IMR-90 (cell line): ENCODE data around the gene RERE. TPM values are rescaled to one million over a fixed set of nuclear protein-coding genes. Genes with fewer than 3 reads are reported as not detected.
A peak's percentile ranks its signal among the peaks of the same experiment; 100 is the strongest.

Experiments used
- ATAC-seq: fragments of 200-7000 bp; cut with Tn5 transposase; 2 replicates; pipeline ENCODE4 v1.9.1; 2020; ENCODE audit warnings: low read depth, mild to moderate bottlenecking, moderate library complexity
- BruUV-seq: library from RNA; stranded (reverse); fragments of 400-500 nt; replicated peaks from 2 replicates; lab custom pipeline; 2021; lab: Mats Ljungman, UMichigan
- CTCF ChIA-PET: fragments of 300-600 bp; formaldehyde crosslinking; extraction: SDS; loops from one replicate; lab custom pipeline; 2021; ENCODE audit warnings: antibody characterized with exemption; lab: Yijun Ruan, JAX
- POLR2A ChIA-PET: fragments of 300-600 bp; sonication (Branson Sonifier 250); formaldehyde crosslinking; loops from one replicate; lab custom pipeline; 2022; ENCODE audit warnings: antibody characterized with exemption; ENCODE audit not compliant: unreplicated experiment; lab: Charles Lee
- DNase-seq: peaks from one replicate; pipeline ENCODE4 v3.0.0; 2013
- H2AFZ ChIP-seq: replicated peaks from 2 replicates; pipeline ENCODE3; 2013; ENCODE audit warnings: low read length, mild to moderate bottlenecking; ENCODE audit not compliant: poor library complexity
- H2AK5ac ChIP-seq: 2 replicates; pipeline ENCODE4 v1.6.1; 2013; ENCODE audit warnings: low read depth, low read length, inconsistent platforms
- H2AK9ac ChIP-seq: replicated peaks from 2 replicates; pipeline ENCODE3; 2013; ENCODE audit warnings: mild to moderate bottlenecking, low read depth, low read length, moderate library complexity; ENCODE audit not compliant: poor library complexity
- H2BK120ac ChIP-seq: 2 replicates; pipeline ENCODE4 v1.6.1; 2013; ENCODE audit warnings: low read depth, low read length, inconsistent platforms
- H2BK15ac ChIP-seq: 3 replicates; pipeline ENCODE4 v1.6.1; 2013; ENCODE audit warnings: low read depth, low read length, inconsistent platforms
- H2BK20ac ChIP-seq: 2 replicates; pipeline ENCODE4 v1.6.1; 2013; ENCODE audit warnings: low read depth, mild to moderate bottlenecking, inconsistent platforms, low read length, moderate library complexity
- H2BK5ac ChIP-seq: 2 replicates; pipeline ENCODE4 v1.6.1; 2013; ENCODE audit warnings: mild to moderate bottlenecking, low read depth, low read length, inconsistent platforms; ENCODE audit not compliant: poor library complexity, severe bottlenecking
- H3K14ac ChIP-seq: replicated peaks from 2 replicates; pipeline ENCODE4 v1.6.1; 2013; ENCODE audit warnings: low read depth, low read length, inconsistent platforms
- H3K18ac ChIP-seq: 2 replicates; pipeline ENCODE4 v1.6.1; 2013; ENCODE audit warnings: low read depth, low read length, control low read depth
- H3K23ac ChIP-seq: 2 replicates; pipeline ENCODE4 v1.6.1; 2013; ENCODE audit warnings: low read depth, low read length, inconsistent platforms
- H3K27ac ChIP-seq: 2 replicates; pipeline ENCODE4 v1.5.1; 2013; ENCODE audit warnings: mild to moderate bottlenecking, control low read depth, low read length; ENCODE audit not compliant: insufficient read depth
- H3K27me3 ChIP-seq: 2 replicates; pipeline ENCODE4 v1.6.1; 2013; ENCODE audit warnings: low read length; ENCODE audit not compliant: control insufficient read depth, insufficient read depth
- H3K36me3 ChIP-seq: 2 replicates; pipeline ENCODE4 v1.6.1; 2013; ENCODE audit warnings: low read length, mixed read lengths; ENCODE audit not compliant: control insufficient read depth, insufficient read depth
- H3K4ac ChIP-seq: 2 replicates; pipeline ENCODE4 v1.6.1; 2013; ENCODE audit warnings: low read depth, low read length, inconsistent platforms
- H3K4me1 ChIP-seq: 2 replicates; pipeline ENCODE4 v1.6.1; 2013; ENCODE audit warnings: low read length, mixed read lengths; ENCODE audit not compliant: control insufficient read depth, insufficient read depth
- H3K4me2 ChIP-seq: 2 replicates; pipeline ENCODE4 v1.6.1; 2013; ENCODE audit warnings: low read depth, mild to moderate bottlenecking, control low read depth, low read length, moderate library complexity
- H3K4me3 ChIP-seq: 2 replicates; pipeline ENCODE4 v1.5.1; 2013; ENCODE audit warnings: low read depth, mild to moderate bottlenecking, control low read depth, low read length, moderate library complexity; ENCODE audit not compliant: insufficient read depth
- H3K56ac ChIP-seq: 2 replicates; pipeline ENCODE4 v1.6.1; 2013; ENCODE audit warnings: low read length, inconsistent platforms; ENCODE audit not compliant: insufficient read depth; ENCODE audit errors: extremely low read depth
- H3K79me1 ChIP-seq, 2 experiments: 2 replicates each; pipeline ENCODE4 v1.6.1; 2013; ENCODE audit warnings: low read length in 2 of 2, inconsistent platforms in 1 of 2, low read depth in 1 of 2
- H3K9ac ChIP-seq: 2 replicates; pipeline ENCODE4 v1.6.1; 2013; ENCODE audit warnings: low read depth, low read length, control low read depth
- H3K9me1 ChIP-seq: 2 replicates; pipeline ENCODE4 v1.6.1; 2013; ENCODE audit warnings: low read length, inconsistent platforms; ENCODE audit not compliant: insufficient read depth
- H3K9me3 ChIP-seq: 2 replicates; pipeline ENCODE4 v1.6.1; 2013; ENCODE audit warnings: low read length; ENCODE audit not compliant: control insufficient read depth, insufficient read depth
- H4K20me1 ChIP-seq: 2 replicates; pipeline ENCODE4 v1.6.1; 2013; ENCODE audit warnings: low read length, inconsistent platforms; ENCODE audit not compliant: insufficient read depth
- H4K5ac ChIP-seq: 2 replicates; pipeline ENCODE4 v1.6.1; 2013; ENCODE audit warnings: mild to moderate bottlenecking, low read depth, low read length, control low read depth
- H4K8ac ChIP-seq, 2 experiments: 2 replicates each; pipeline ENCODE4 v1.6.1; 2013; ENCODE audit warnings: low read depth in 2 of 2, low read length in 2 of 2, control low read depth in 1 of 2, inconsistent platforms in 1 of 2
- H4K91ac ChIP-seq: 2 replicates; pipeline ENCODE4 v1.6.1; 2013; ENCODE audit warnings: low read depth, low read length, inconsistent platforms; ENCODE audit not compliant: insufficient read depth
- BHLHE40 ChIP-seq: fragments of 150-350 bp; IDR thresholded peaks from 2 replicates; pipeline ENCODE4 v1.6.1; 2016; ENCODE audit warnings: mild to moderate bottlenecking, low read depth, low read length
- CEBPB ChIP-seq: IDR thresholded peaks from 2 replicates; pipeline ENCODE4 v1.6.1; 2012; ENCODE audit warnings: low read depth, low read length, improper control_type of control experiment
- CTCF ChIP-seq: conservative IDR thresholded peaks from 2 replicates; pipeline ENCODE4 v1.5.1; 2012; ENCODE audit warnings: mild to moderate bottlenecking, low read depth, low read length, improper control_type of control experiment
- ELK1 ChIP-seq: fragments of 150-350 bp; IDR thresholded peaks from 2 replicates; pipeline ENCODE4 v1.6.1; 2016; ENCODE audit warnings: low read depth, mild to moderate bottlenecking, low read length, moderate library complexity, borderline replicate concordance
- FOS ChIP-seq: fragments of 150-350 bp; IDR thresholded peaks from 2 replicates; pipeline ENCODE4 v1.6.1; 2016; ENCODE audit warnings: low read depth, low read length
- MAFK ChIP-seq: IDR thresholded peaks from 2 replicates; pipeline ENCODE4 v1.6.1; 2012; ENCODE audit warnings: low read depth, low read length, improper control_type of control experiment
- MAZ ChIP-seq: IDR thresholded peaks from 2 replicates; pipeline ENCODE4 v1.6.1; 2012; ENCODE audit warnings: low read depth, mild to moderate bottlenecking, low read length, improper control_type of control experiment, moderate library complexity, borderline replicate concordance
- MXI1 ChIP-seq: IDR thresholded peaks from 2 replicates; pipeline ENCODE4 v1.6.1; 2012; ENCODE audit warnings: low read depth, mild to moderate bottlenecking, low read length, moderate library complexity, borderline replicate concordance
- POLR2A ChIP-seq: IDR thresholded peaks from 2 replicates; pipeline ENCODE4 v1.6.1; 2012; ENCODE audit warnings: mild to moderate bottlenecking, low read depth, low read length
- RAD21 ChIP-seq: IDR thresholded peaks from 2 replicates; pipeline ENCODE4 v1.6.1; 2012; ENCODE audit warnings: low read length, improper control_type of control experiment
- RCOR1 ChIP-seq: IDR thresholded peaks from 2 replicates; pipeline ENCODE4 v1.6.1; 2012; ENCODE audit warnings: mild to moderate bottlenecking, low read length, improper control_type of control experiment; ENCODE audit not compliant: insufficient replicate concordance
- RFX5 ChIP-seq: IDR thresholded peaks from 2 replicates; pipeline ENCODE4 v1.8.0; 2012; ENCODE audit warnings: low read depth, mild to moderate bottlenecking, low read length, moderate library complexity
- SMC3 ChIP-seq: fragments of 150-350 bp; IDR thresholded peaks from 2 replicates; pipeline ENCODE4 v1.6.1; 2016; ENCODE audit warnings: low read depth, mild to moderate bottlenecking, antibody characterized with exemption, low read length, moderate library complexity
- WGBS, 2 experiments: methylation state at CpG; one replicate each; pipeline versions ENCODE4 v1.1.5 to v1.1.7; 2013; ENCODE audit warnings: missing lambda C conversion rate in 2 of 2; ENCODE audit not compliant: insufficient read length in 1 of 2; ENCODE audit errors: extremely low coverage in 2 of 2; 5-methylcytosine and 5-hydroxymethylcytosine counted together
- dilution Hi-C: fragments of 300-500 bp; cut with HindIII; formaldehyde crosslinking; loops from one replicate; pipeline ENCODE4 v1.14.3; 2018; ENCODE audit warnings: low sequenced_read_pairs; ENCODE audit not compliant: unreplicated experiment
- in situ Hi-C: fragments of 300-500 bp; cut with MboI; formaldehyde crosslinking; loops from 3 replicates; pipeline ENCODE4 v1.14.3; 2019; ENCODE audit warnings: low sequenced_read_pairs, inconsistent platforms, mixed read lengths
- intact Hi-C: fragments of 100-400 bp; cut with micrococcal nuclease; formaldehyde crosslinking; loops from 2 replicates; pipeline ENCODE4 v1.10.0; 2022
- polyA plus RNA-seq, 3 experiments: library from polyadenylated mRNA; depleted of rRNA; stranded (reverse); fragments of >200 nt; gene quantifications; 2 replicates each; pipeline ENCODE4 v1.2.3, GENCODE V29; 2012; ENCODE audit warnings: low replicate concordance in 1 of 3
- total RNA-seq: library from RNA; depleted of rRNA; stranded (reverse); fragments of >200 nt; gene quantifications from 2 replicates; pipeline ENCODE4 v1.2.3, GENCODE V29; 2012

The RERE gene
- total and polyA plus RNA-seq, 2 of the 4 experiments (the other 2 are of a cell fraction) = 11.5 to 25.1 TPM

- TF ChIP-seq RCOR1 = no peak
- TF ChIP-seq CEBPB = no peak
- TF ChIP-seq FOS = no peak
- TF ChIP-seq BHLHE40 = no peak
- no peak for TF ChIP-seq MXI1
- TF ChIP-seq POLR2A = no peak
- no peak for TF ChIP-seq SMC3
Measured at GRCh38 chr1:8455700-8456307, 361.6 kb downstream of the RERE start (continued).

- CTCF ChIA-PET = no interaction called here
- Histone ChIP-seq H2BK20ac (no peak overlapping the region), H3K4ac (peak overlapping the region; percentile 22; the same call in 1 of the 2 replicates), H4K20me1 (peaks cover 14% of the 10 kb centered on the region; the same call in 1 of the 2 replicates), H2AFZ (no peak overlapping the region), H3K14ac (peak overlapping the region; percentile 19; the same call in 1 of the 2 replicates), H3K27ac (peak overlapping the region; percentile 7; the same call in 1 of the 2 replicates), H2BK5ac (peak overlapping the region; percentile 94), H3K36me3 (peaks cover 8% of the 10 kb centered on the region; the same call in 1 of the 2 replicates), H2AK9ac (no peak overlapping the region), H3K27me3 (no peaks in the 10 kb centered on the region), H2BK120ac (0 out of 2 replicates have a peak overlapping the region, but pooled peaks have one; percentile 7), H3K4me2 (no peak overlapping the region), H4K91ac (peak overlapping the region; percentile 58; the same call in 1 of the 2 replicates), H3K4me3 (no peak overlapping the region), H2AK5ac (peak overlapping the region; percentile 68), H3K9me3 (no peaks in the 10 kb centered on the region), H3K18ac (peak overlapping the region; percentile 63), H3K4me1 (peaks cover 21% of the 10 kb centered on the region), H3K9ac (no peak overlapping the region), H3K9me1 (peaks cover 19% of the 10 kb centered on the region), H2BK15ac (no peak overlapping the region; the same call in 2 of the 3 replicates), H4K5ac (peak overlapping the region; percentile 25), H4K8ac (peak overlapping the region; percentile 32 to 53; a peak in 3 of 4 replicates), H3K23ac (peak overlapping the region; percentile 46), H3K79me1 (peaks cover 51 to 71% of the 10 kb centered on the region in 2 experiments), H3K56ac (no peak overlapping the region)
- no peak for DNase-seq
- dilution Hi-C loops (no loop called here), intact Hi-C loops (no loop called here), in situ Hi-C loops (no loop called here)
- ATAC-seq = no peak
- POLR2A ChIA-PET = no interaction called here
- BruUV-seq = no TSS peak
- 89% methylated on average over 8 of the region's 11 CpGs; no CpG with 5 or more reads in 1 of the 2 experiments for WGBS, 2 experiments
- TF ChIP-seq CTCF = no peak
- no peak for TF ChIP-seq MXI1
- TF ChIP-seq RAD21 = no peak
- TF ChIP-seq MAZ = no peak
- no peak for TF ChIP-seq ELK1
- no peak for TF ChIP-seq MAFK
- no peak for TF ChIP-seq BHLHE40
- TF ChIP-seq SMC3 = no peak
- no peak for TF ChIP-seq RFX5
- TF ChIP-seq RCOR1 = no peak
- no peak for TF ChIP-seq CEBPB
- no peak for TF ChIP-seq POLR2A
Measured at GRCh38 chr1:8450312-8450711, 367.1 kb downstream of the RERE start.
